Left forelimb (tissue), 1 donor: ENCODE data around the gene ESR1.
"Not testable (repeated sequence)": the region's sequence is repeated elsewhere in the genome, so short reads cannot be mapped to it uniquely, and the experiment has no call there.

Experiments
- DNase-seq: peaks from one replicate; pipeline ENCODE4 v3.0.0-alpha.2; 2018; ENCODE audit warnings: low spot score

Gene ESR1

GRCh38 chr6:151813858-151814257, 6.4 kb downstream of the ESR1 start:
- no peak for DNase-seq

DNA sequence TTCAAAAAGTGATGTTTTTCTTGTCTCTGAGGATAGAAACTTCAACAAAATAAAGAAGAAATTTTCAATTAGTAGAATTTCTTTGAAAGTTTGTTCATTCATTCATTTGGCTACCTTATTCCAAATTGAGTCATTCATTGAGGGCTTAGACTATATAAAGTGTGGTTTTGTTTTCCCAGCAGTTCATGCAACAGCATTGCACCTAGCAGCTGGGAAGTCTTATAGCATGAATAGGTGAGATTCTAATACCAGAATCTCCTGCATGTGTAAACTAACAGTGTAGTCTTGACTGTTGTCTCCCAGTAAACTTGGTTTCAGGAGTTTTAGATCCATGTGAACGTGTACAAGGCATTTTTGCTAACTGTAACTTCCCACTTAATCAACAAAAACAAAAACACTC, 7.1 kb downstream of the ESR1 start:
- DNase-seq, result no peak

DNA sequence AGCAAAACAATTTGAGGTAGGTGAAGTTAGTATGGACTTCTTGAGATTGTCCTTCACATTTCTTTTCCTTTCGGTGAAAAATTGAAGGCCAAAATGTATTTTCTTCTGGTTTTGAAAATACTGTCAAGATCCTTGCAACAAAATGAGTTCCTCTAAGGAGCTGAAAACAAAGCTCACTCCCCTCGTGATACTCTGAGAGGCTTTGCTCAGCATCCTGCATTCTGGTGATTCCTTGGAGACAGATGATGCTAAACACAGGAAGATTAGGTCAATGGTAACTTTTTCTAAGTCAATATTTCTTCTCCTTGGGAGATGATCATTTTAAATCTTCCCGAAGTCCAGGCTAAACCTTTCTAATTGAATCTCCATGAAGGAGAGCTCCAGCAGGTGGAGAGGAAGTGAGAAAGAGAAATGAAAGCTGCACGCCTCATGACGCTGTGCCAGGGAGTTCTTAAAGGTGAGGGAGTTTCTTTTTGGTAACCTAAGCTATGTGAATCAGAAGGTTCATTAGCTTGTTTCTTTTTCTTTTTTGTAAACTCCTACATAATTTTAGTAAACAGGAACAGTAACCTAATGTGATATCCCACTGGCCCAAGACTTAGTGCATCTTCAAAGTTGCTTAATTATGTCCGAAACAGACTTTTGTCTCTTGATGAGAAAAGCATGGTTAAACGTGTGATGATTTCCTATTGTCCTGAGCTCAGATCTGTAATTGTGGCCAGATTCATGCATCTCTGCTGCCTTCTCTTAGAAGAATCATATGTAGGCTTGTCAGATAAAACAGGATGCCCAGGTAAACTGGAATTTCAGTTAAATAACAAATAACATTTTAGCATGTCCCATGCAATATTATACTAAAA, 15.0 kb downstream of the ESR1 start:
- DNase-seq, result no peak

GRCh38 chr6:151826517-151827142, 19.1 kb downstream of the ESR1 start:
- DNase-seq, result no peak

GRCh38 chr6:151832710-151833109, 25.2 kb downstream of the ESR1 start:
- DNase-seq, result no peak

DNA sequence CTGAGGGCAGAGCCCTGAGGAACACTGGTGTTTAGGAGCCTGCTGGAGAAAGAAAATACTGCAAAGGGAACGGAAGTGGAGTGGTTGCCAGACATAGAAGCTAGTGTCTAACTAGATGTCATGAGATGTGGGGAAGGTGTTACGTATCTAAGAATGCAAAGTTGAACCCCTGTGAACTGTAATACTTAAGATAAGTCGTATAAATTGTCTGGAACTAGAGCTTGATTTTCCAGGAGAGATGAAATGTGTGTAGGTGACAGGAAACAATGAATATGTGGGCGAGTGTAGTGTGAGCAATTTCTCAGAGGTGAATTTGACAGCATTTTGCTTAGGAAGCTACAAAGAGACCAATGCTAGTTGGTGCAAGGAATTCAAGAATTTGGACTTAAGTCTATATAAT, 27.9 kb downstream of the ESR1 start:
- no peak for DNase-seq

- no peak for DNase-seq
Observed at GRCh38 chr6:151837223-151837622, 29.7 kb downstream of the ESR1 start.

DNA sequence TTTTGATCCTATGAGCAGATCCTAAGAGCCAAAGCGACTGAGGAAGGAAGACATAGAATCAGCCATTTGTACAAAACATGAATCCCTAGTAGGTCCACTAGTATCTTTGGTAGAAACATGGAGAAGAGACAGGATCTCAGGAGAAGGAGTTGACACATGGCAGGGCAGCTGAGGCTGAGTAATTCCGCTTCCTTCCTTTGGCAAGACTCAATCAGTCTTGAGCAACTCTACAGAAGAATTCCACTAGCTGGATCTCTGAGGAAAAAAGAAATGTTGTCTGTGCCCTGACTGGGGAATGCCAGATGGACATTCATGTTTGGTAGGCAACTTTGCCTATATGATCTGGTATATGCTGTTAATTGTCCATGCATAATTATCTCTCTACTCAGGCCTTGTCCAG, 35.3 kb downstream of the ESR1 start:
- no peak for DNase-seq

DNA sequence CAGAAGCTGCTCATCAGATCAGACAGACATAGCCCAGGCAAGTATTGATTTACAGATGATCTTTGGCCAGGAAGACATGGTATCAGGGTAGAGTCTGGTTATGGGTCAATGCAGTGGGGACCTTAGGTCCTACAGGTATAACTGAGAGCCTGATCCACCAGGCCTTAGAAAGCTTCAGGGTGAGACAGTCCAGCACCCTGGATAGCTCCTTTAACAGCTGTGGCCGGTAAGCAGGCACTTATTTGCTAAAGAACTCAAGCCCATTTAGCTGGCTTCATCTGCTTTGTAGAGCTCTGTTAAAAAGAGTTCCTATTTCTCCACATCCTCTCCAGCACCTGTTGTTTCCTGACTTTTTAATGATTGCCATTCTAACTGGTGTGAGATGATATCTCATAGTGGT, 39.6 kb downstream of the ESR1 start:
- DNase-seq, result no peak

- no peak for DNase-seq
Observed at GRCh38 chr6:151850479-151851003, 43.1 kb downstream of the ESR1 start.

DNA sequence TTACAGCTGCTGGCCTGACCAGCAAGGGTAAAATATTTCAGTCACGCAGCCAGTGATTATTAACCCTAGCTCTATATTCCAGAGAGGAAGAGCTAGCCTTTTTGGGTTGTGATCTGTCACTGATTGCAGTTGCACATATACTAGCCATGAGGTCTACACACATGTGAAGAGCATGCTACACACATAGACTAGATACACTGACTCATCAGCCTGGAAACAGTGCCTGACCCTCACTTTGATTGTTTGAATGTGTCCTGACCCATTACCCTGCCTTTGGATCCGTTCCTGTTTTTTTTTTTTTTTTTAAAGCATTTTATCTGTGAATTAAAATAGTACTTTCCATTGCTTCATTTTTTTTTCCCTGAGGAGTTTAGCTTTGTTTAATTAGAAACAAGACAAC, 50.8 kb downstream of the ESR1 start:
- DNase-seq, result no peak

DNA sequence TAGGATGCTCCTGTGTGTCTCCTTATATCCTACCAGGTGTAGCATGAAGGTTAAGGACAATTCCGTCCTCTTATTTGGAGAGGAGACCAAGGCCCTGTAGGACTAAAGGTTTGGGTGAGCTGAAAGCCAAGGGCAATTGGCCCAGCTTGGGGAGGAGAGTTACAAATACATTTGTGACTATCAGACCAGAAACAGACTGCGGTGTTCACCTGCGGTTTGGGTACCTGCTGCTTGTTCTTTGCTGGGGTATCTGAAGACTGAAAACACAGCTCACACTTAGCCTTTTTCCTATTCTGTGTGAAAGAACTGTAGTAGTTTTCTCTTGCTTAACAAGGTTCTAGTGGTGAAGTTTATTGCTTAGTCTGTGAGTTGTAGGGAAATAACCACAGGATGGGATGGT, 55.0 kb downstream of the ESR1 start:
- no peak for DNase-seq

DNA sequence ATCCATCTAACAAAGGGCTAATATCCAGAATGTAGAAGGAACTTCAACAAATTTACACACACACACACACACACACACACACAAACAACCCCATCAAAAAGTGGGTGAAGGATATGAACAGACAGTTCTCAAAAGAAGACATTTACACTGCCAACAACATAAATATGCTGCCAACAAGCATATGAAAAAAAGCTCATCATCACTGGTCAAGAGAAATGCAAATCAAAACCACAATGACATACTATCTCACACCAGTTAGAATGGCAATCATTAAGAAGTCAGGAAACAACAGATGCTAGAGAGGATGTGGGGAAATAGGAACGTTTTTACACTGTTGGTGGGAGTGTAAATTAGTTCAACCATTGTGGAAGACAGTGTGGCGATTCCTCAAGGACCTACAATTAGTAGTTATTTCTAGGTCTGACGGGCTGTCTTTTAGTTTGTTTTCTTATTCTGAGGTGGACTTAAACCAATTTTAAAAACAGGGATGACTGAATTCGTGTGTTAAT, 59.9 kb downstream of the ESR1 start:
- DNase-seq, result not testable (repeated sequence)

DNA sequence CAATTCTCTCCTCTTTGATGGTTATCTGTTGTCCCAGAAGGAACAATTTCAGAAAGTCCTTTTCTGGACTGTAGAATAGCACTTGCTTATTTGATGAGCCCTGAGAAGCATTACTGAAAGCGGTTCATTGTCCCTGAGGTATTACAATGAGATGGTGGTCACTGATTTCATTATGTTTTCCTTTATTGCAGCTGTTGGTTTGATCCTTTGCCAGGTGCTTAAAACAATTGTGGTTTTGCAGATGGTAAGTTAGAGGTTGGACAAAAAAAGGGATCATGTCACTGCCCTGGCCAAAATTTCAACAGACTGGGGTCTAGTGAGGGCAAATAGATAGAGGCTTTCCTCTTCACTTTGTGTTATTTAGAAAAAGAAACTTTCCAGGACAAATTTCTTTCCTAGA, 61.9 kb downstream of the ESR1 start:
- DNase-seq, result no peak

GRCh38 chr6:151869787-151870186, 62.3 kb downstream of the ESR1 start:
- DNase-seq, result no peak

- DNase-seq, result no peak
Observed at GRCh38 chr6:151870375-151870774, 62.9 kb downstream of the ESR1 start.

GRCh38 chr6:151875524-151875923, 68.0 kb downstream of the ESR1 start:
- DNase-seq, result no peak

DNA sequence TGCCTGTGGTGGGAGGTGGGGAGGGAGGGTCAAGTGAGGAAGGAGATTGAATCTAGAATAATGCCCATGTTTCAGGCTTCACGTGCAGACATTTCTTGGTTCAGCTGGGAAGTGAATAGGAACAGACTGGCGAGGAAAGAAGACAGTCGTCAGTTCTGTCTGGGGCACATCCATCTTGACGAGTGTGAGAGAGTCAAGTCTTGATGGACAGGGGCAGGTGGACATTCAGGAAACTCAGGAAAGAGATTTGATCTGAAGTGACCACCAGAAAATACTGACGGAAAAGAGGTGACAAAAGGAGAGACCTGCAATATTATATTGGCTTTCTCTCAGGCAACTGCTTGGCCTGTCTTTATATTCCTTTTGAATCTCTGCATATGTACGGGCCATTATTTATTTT, 68.6 kb downstream of the ESR1 start:
- DNase-seq, result no peak

GRCh38 chr6:151877458-151877857, 70.0 kb downstream of the ESR1 start:
- no peak for DNase-seq

DNA sequence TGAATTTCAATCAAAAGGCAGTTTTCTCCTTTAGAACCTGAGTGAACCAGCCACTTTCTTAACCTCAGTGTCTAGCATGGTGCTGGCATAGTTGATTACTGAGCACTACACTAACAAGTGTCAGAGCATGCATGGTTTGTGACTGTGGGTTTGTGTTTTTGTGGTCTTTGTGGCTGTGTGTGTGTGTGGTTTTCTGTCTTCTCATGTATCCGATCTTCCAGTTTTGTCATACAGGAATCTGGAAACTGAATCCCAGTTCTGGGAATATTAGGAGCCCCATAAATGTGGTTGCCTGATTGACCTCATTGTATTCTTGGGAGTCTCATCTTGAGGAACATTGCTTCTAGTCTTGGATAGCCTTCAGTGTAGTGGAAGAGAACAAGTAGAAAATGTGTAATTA, 73.7 kb downstream of the ESR1 start:
- no peak for DNase-seq

- DNase-seq, result no peak
Observed at GRCh38 chr6:151882206-151882605, 74.7 kb downstream of the ESR1 start.

DNA sequence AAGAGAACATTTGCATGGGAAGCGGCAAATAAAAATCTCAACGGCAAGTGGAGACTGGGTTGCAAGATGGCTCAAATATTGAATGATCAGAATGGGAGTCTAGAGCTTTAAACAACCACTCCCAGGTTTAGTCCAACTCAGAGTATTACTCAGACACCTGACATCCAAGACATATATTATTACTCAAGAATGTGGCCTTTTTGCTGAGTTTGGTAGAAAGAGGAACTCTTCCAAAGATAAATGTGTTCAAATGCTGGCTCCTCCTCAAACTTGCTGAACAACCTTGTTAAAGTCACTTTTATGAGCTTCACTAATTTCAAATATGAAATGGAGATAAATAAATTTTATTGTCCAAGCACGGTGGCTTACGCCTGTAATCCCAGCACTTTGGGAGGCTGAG, 77.8 kb downstream of the ESR1 start:
- DNase-seq, result no peak

DNA sequence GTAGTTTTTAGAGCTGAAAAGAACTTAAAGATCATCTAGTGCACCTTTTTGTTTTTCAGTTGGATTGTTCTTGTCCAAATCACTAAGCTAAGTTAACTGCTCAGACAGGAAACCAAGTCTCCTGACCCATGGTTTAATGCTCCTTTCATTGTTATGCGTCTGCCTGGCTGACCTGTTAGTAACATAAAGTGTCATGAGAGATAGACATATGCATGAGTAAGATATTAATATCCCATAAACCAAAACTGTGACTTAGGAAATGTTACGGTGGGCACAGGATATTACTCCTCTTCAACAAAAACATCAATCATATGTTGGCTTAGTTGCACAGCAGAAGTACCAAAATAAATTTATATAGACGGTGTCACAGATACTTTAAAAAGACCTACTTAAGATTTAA, 84.0 kb downstream of the ESR1 start:
- DNase-seq, result no peak
